ENCODE measurements around the gene MCU. TPM values are rescaled to one million over a fixed set of nuclear protein-coding genes. Genes with fewer than 3 reads are reported as not detected.

Gene MCU
- total and polyA plus RNA-seq, 2 of the 4 experiments (the other 2 are of a cell fraction) = 36.2 to 36.7 TPM

GRCh38 chr10:72756674-72757385 lies 64.9 kb downstream of the MCU start:
- Histone ChIP-seq H3K18ac (ENCODE audit: low read depth, low read length) (no peak overlapping the region), H3K4me1 (ENCODE audit: control insufficient read depth, insufficient read depth, low read length) (peaks cover 2% of the 10 kb centered on the region; the same call in 1 of the 2 replicates), H4K8ac (ENCODE audit: low read depth in 2 of 2, low read length in 2 of 2) (no peak overlapping the region), H4K20me1 (ENCODE audit: insufficient read depth, low read length) (no peaks in the 10 kb centered on the region), H4K5ac (ENCODE audit: low read depth, low read length) (no peak overlapping the region), H2AFZ (replicated peaks; ENCODE audit: low read length, poor library complexity) (no peak overlapping the region), H3K56ac (ENCODE audit: extremely low read depth, insufficient read depth, low read length) (no peak overlapping the region), H4K91ac (ENCODE audit: insufficient read depth, low read depth, low read length) (no peak overlapping the region), H3K4me3 (ENCODE audit: insufficient read depth, low read depth, low read length) (no peak overlapping the region), H2AK9ac (replicated peaks; ENCODE audit: low read depth, low read length, poor library complexity) (no peak overlapping the region), H3K14ac (replicated peaks; ENCODE audit: low read depth, low read length) (0 out of 2 replicates have a peak overlapping the region, but pooled peaks have one; percentile 8), H3K9me3 (ENCODE audit: control insufficient read depth, insufficient read depth, low read length) (no peaks in the 10 kb centered on the region), H3K4ac (ENCODE audit: low read depth, low read length) (no peak overlapping the region), H2BK5ac (ENCODE audit: low read depth, low read length, poor library complexity, severe bottlenecking) (no peak overlapping the region), H3K27me3 (ENCODE audit: control insufficient read depth, insufficient read depth, low read length) (no peaks in the 10 kb centered on the region), H3K9ac (ENCODE audit: low read depth, low read length) (no peak overlapping the region), H2BK20ac (ENCODE audit: low read depth, low read length) (no peak overlapping the region), H2AK5ac (ENCODE audit: low read depth, low read length) (no peak overlapping the region), H2BK15ac (ENCODE audit: low read depth, low read length) (no peak overlapping the region), H3K79me1 (ENCODE audit: low read depth in 1 of 2, low read length in 2 of 2) (peaks cover 32 to 61% of the 10 kb centered on the region in 2 experiments), H3K36me3 (ENCODE audit: control insufficient read depth, insufficient read depth, low read length) (no peaks in the 10 kb centered on the region), H3K27ac (ENCODE audit: insufficient read depth, low read length) (no peak overlapping the region), H2BK120ac (ENCODE audit: low read depth, low read length) (no peak overlapping the region), H3K4me2 (ENCODE audit: low read depth, low read length) (no peak overlapping the region), H3K9me1 (ENCODE audit: insufficient read depth, low read length) (peaks cover 6% of the 10 kb centered on the region), H3K23ac (ENCODE audit: low read depth, low read length) (no peak overlapping the region)
- TF ChIP-seq RFX5 (IDR thresholded peaks at IDR 0.05; ENCODE audit: low read depth, low read length) = no peak
- no peak for TF ChIP-seq CEBPB (IDR thresholded peaks at IDR 0.05; ENCODE audit: low read depth, low read length)
- TF ChIP-seq ELK1 (IDR thresholded peaks at IDR 0.05; ENCODE audit: borderline replicate concordance, low read depth, low read length) = no peak
- no peak for TF ChIP-seq MAZ (IDR thresholded peaks at IDR 0.05; ENCODE audit: borderline replicate concordance, low read depth, low read length)
- TF ChIP-seq POLR2A (IDR thresholded peaks at IDR 0.05; ENCODE audit: low read depth, low read length) = no peak
- no peak for TF ChIP-seq USF2 (IDR thresholded peaks at IDR 0.05; ENCODE audit: low read depth, low read length)
- no peak for TF ChIP-seq NFE2L2 (IDR thresholded peaks at IDR 0.05; ENCODE audit: low read depth, low read length)
- TF ChIP-seq BHLHE40 (IDR thresholded peaks at IDR 0.05; ENCODE audit: low read depth, low read length) = no peak
- TF ChIP-seq RCOR1 (IDR thresholded peaks at IDR 0.05; ENCODE audit: insufficient replicate concordance, low read length) = no peak
- no peak for TF ChIP-seq MAFK (IDR thresholded peaks at IDR 0.05; ENCODE audit: low read depth, low read length)
- TF ChIP-seq CTCF (conservative IDR thresholded peaks at IDR 0.05; ENCODE audit: low read depth, low read length) = no peak
- no peak for TF ChIP-seq MXI1 (IDR thresholded peaks at IDR 0.05; ENCODE audit: borderline replicate concordance, low read depth, low read length)
- TF ChIP-seq FOS (IDR thresholded peaks at IDR 0.05; ENCODE audit: low read depth, low read length) = no peak
- TF ChIP-seq RAD21 (IDR thresholded peaks at IDR 0.05; ENCODE audit: low read length) = no peak
- intact Hi-C loops (cut with micrococcal nuclease) = no loop called here
- POLR2A ChIA-PET (ENCODE audit: unreplicated experiment) = no interaction called here
- in situ Hi-C loops (cut with MboI; ENCODE audit: low sequenced_read_pairs) = no loop called here
- WGBS, 2 experiments (ENCODE audit: extremely low coverage in 2 of 2, insufficient read length in 1 of 2) = no CpG with 5 or more reads among the region's 7 CpGs
- CTCF ChIA-PET = interaction anchor here (0.6 kb wide), 1 partner anchor 79 kb away, joined by 4 read pairs; no protein-coding TSS in a partner anchor
- BruUV-seq (replicated peaks) = no TSS peak
- DNase-seq = peak; percentile 50
- no peak for ATAC-seq (ENCODE audit: low read depth)
- dilution Hi-C loops (cut with HindIII; ENCODE audit: low sequenced_read_pairs, unreplicated experiment) = no loop called here

Measured in IMR-90 (cell line).